T1000 (cell line): ENCODE results near the gene TH.
"Not testable (repeated sequence)": the region's sequence is repeated elsewhere in the genome, so short reads cannot be mapped to it uniquely, and the experiment has no call there.

Experiments used
- DNase-seq: peaks from one replicate; lab custom pipeline; 2025; ENCODE audit warnings: mixed read lengths; lab: John Stamatoyannopoulos, UW

Gene TH

GRCh38 chr11:2178055-2178773 is 6.6 kb upstream of the TH start:
- DNase-seq = not testable (repeated sequence)

- DNase-seq = no peak
Measured at GRCh38 chr11:2177076-2177475, 5.5 kb upstream of the TH start.

- DNase-seq = no peak
Measured at GRCh38 chr11:2176389-2176900, 4.8 kb upstream of the TH start.

GRCh38 chr11:2175659-2176058 is 4.0 kb upstream of the TH start:
- DNase-seq = no peak

- DNase-seq = no peak
Measured at GRCh38 chr11:2174361-2174760, 2.7 kb upstream of the TH start.

- DNase-seq = no peak
Measured at GRCh38 chr11:2173761-2174160, 2.1 kb upstream of the TH start.

GRCh38 chr11:2173150-2173693 is 1.6 kb upstream of the TH start:
- no peak for DNase-seq

- DNase-seq = no peak
Measured at GRCh38 chr11:2172676-2173075, 1.1 kb upstream of the TH start.

GRCh38 chr11:2169626-2170570 is 1.7 kb downstream of the TH start:
- no peak for DNase-seq

GRCh38 chr11:2169005-2169378 is 2.6 kb downstream of the TH start:
- DNase-seq = no peak

- DNase-seq = no peak
Measured at GRCh38 chr11:2168286-2169004, 3.2 kb downstream of the TH start.

- DNase-seq = no peak
Measured at GRCh38 chr11:2167141-2168045, 4.2 kb downstream of the TH start.

GRCh38 chr11:2166091-2166851 is 5.3 kb downstream of the TH start:
- DNase-seq = no peak

GRCh38 chr11:2165571-2165970 is 6.0 kb downstream of the TH start:
- DNase-seq = no peak

- DNase-seq = no peak
Measured at GRCh38 chr11:2164861-2165555, 6.6 kb downstream of the TH start.

GRCh38 chr11:2164081-2164480 is 7.5 kb downstream of the TH start:
- DNase-seq = no peak

- no peak for DNase-seq
Measured at GRCh38 chr11:2163428-2163978, 8.1 kb downstream of the TH start.

GRCh38 chr11:2160736-2161259 is 10.8 kb downstream of the TH start, which contains the start of gene INS:
Gene INS, minus strand, starts transcription at chr11:2161209. Its CDS starts 238 bp downstream, at chr11:2160971.
- DNase-seq = no peak
